Right lobe of liver (tissue), 4 donors: Measurements from ENCODE around the gene MFSD6.

Experiments
- CTCF ChIP-seq, 4 donors: fragments of 200-600 bp in 3 of 4; fragments of 450-650 bp in 1 of 4; IDR thresholded peaks; one replicate each; pipeline versions ENCODE4 v1.5.1 to v1.8.0; 2016 to 2022; ENCODE audit warnings: antibody characterized with exemption in 4 of 4, mild to moderate bottlenecking in 2 of 4
- POLR2A ChIP-seq: fragments of 450-650 bp; IDR thresholded peaks from one replicate; pipeline ENCODE4 v1.6.1; 2017; ENCODE audit warnings: antibody characterized with exemption, mild to moderate bottlenecking
- donor health status: DM: no; HTN: no; CAD: no.
- donor health status: DM: no; HTN: no; CAD: no.
- donor health status: DM: no; HTN: yes; CAD: no.

- TF ChIP-seq CTCF (IDR thresholded peaks at IDR 0.05) (no peak), POLR2A (no peak)
These were observed 50.4 kb downstream of the MFSD6 start for GRCh38 chr2:190458352-190459107.
